Measurements from ENCODE around the gene TP53BP2.

The TP53BP2 gene

GRCh38 chr1:223765719-223766340 is 79.9 kb downstream of the TP53BP2 start:
- peaks cover 77 to 83% (median 78%) of the 10 kb centered on the region in 3 donors for H3K36me3 ChIP-seq
- TF ChIP-seq CTCF (IDR thresholded peaks at IDR 0.05), result no peak
- intact Hi-C loops (cut with DNase I; ENCODE audit: low total_unique reads), result no loop called here
- no peaks in the 10 kb centered on the region for H3K27me3 ChIP-seq
- no peak for DNase-seq
- H3K27ac ChIP-seq, result no peak overlapping the region
- H3K4me1 ChIP-seq, result peaks cover 0 to 3% (median 1%) of the 10 kb centered on the region in 4 donors
- H3K4me3 ChIP-seq, result no peak overlapping the region
- no peaks in the 10 kb centered on the region for H3K9me3 ChIP-seq

GRCh38 chr1:223765036-223765718 is 80.6 kb downstream of the TP53BP2 start:
- TF ChIP-seq CTCF (IDR thresholded peaks at IDR 0.05), result no peak
- DNase-seq, result peak in 1 of 2 donors; percentile 60
- H3K27me3 ChIP-seq, result no peaks in the 10 kb centered on the region
- no peaks in the 10 kb centered on the region for H3K9me3 ChIP-seq
- H3K4me3 ChIP-seq, result no peak overlapping the region
- intact Hi-C loops (cut with DNase I; ENCODE audit: low total_unique reads), result no loop called here
- peaks cover 78 to 83% (median 78%) of the 10 kb centered on the region in 3 donors for H3K36me3 ChIP-seq
- no peak overlapping the region for H3K27ac ChIP-seq
- no peaks in the 10 kb centered on the region for H3K4me1 ChIP-seq

- Histone ChIP-seq H3K27me3 (no peaks in the 10 kb centered on the region), H3K36me3 (peaks cover 78 to 83% (median 80%) of the 10 kb centered on the region in 3 donors), H3K27ac (no peak overlapping the region), H3K4me3 (no peak overlapping the region), H3K9me3 (no peaks in the 10 kb centered on the region), H3K4me1 (no peaks in the 10 kb centered on the region)
- intact Hi-C loops (cut with DNase I; ENCODE audit: low total_unique reads), result no loop called here
- no peak for TF ChIP-seq CTCF (IDR thresholded peaks at IDR 0.05)
- DNase-seq, result no peak
Measured at GRCh38 chr1:223763881-223764280, 81.9 kb downstream of the TP53BP2 start.

GRCh38 chr1:223763251-223763650 is 82.5 kb downstream of the TP53BP2 start:
- TF ChIP-seq CTCF (IDR thresholded peaks at IDR 0.05), result no peak
- Histone ChIP-seq H3K9me3 (no peaks in the 10 kb centered on the region), H3K36me3 (peaks cover 84 to 87% (median 84%) of the 10 kb centered on the region in 3 donors), H3K27me3 (no peaks in the 10 kb centered on the region), H3K27ac (no peak overlapping the region), H3K4me1 (no peaks in the 10 kb centered on the region), H3K4me3 (no peak overlapping the region)
- intact Hi-C loops (cut with DNase I; ENCODE audit: low total_unique reads), result no loop called here
- DNase-seq, result no peak

GRCh38 chr1:223761411-223761810 is 84.3 kb downstream of the TP53BP2 start:
- intact Hi-C loops (cut with DNase I; ENCODE audit: low total_unique reads), result no loop called here
- Histone ChIP-seq H3K27ac (no peak overlapping the region), H3K4me1 (no peaks in the 10 kb centered on the region), H3K36me3 (peaks cover 91 to 100% (median 97%) of the 10 kb centered on the region in 3 donors), H3K9me3 (no peaks in the 10 kb centered on the region), H3K27me3 (no peaks in the 10 kb centered on the region), H3K4me3 (no peak overlapping the region)
- no peak for DNase-seq
- no peak for TF ChIP-seq CTCF (IDR thresholded peaks at IDR 0.05)
